Measurements from ENCODE around the gene PDE4D. TPM values are rescaled to one million over a fixed set of nuclear protein-coding genes. Genes with fewer than 3 reads are reported as not detected.

PDE4D gene
- total RNA-seq, 2 experiments from 2014 or later, result 164 to 175 TPM

DNA sequence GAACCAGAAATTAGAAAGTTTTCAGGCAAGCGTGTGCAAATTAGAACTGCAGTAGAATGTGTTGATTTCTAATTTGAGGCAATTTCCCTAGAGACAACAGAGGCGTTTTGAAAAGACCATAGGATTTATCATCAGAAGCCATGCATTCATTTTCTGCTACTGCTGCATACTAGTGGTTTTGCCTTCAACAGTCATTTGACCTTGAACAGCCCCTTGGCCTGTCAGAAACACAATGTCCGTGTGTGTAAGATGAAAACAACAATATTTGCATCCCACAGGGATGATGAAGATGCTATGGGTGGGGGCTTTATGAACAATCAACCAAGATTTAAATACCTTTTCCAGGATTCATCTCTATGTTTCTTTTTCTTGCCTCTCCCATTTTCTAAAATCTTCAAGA, 73.7 kb downstream of the PDE4D start:
- no peaks in the 10 kb centered on the region for H3K4me1 Mint-ChIP-seq (ENCODE audit: low read depth)
- CTCF ChIA-PET, result interaction anchor here (0.6 kb wide), 1 partner anchor 23 kb away, joined by 3 read pairs; no protein-coding TSS in a partner anchor

GRCh38 chr5:59817536-59817935, 76.0 kb downstream of the PDE4D start:
- Histone ChIP-seq H3K36me3 (ENCODE audit: insufficient read depth, low read length) (no peaks in the 10 kb centered on the region), H3K27ac (ENCODE audit: low read depth in 1 of 2, low read length in 2 of 2) (no peak overlapping the region), H3K27me3 (ENCODE audit: control insufficient read depth in 1 of 2, insufficient read depth in 2 of 2, low read length in 2 of 2) (no peaks in the 10 kb centered on the region), H3K4me1 (ENCODE audit: insufficient read depth, low read length) (no peaks in the 10 kb centered on the region), H3K4me3 (ENCODE audit: low read length) (no peak overlapping the region), H3K9me3 (ENCODE audit: control insufficient read depth in 1 of 2, insufficient read depth in 1 of 2, low read length in 2 of 2) (no peaks in the 10 kb centered on the region)
- Mint-ChIP-seq H3K27ac (no peak overlapping the region), H3K4me1 (ENCODE audit: low read depth) (no peaks in the 10 kb centered on the region), H3K9me3 (no peaks in the 10 kb centered on the region), H3K36me3 (ENCODE audit: low read depth) (no peaks in the 10 kb centered on the region), H3K4me3 (no peak overlapping the region), H3K27me3 (peaks cover 25% of the 10 kb centered on the region)
- CTCF ChIA-PET, result no interaction called here
- DNase-seq (no peak), ATAC-seq (ENCODE audit: poor library complexity) (no peak)
- POLR2A ChIA-PET, result no interaction called here
- intact Hi-C loops (cut with DNase I, micrococcal nuclease), result no loop called here
- no peak for TF ChIP-seq CTCF (IDR thresholded peaks at IDR 0.05)

More for the DNA sequence above, 73.7 kb downstream of the PDE4D start:
- no peak overlapping the region for H3K27ac Mint-ChIP-seq
- DNase-seq (no peak), ATAC-seq (ENCODE audit: poor library complexity) (no peak)
- no peak overlapping the region for H3K4me3 Mint-ChIP-seq
- peaks cover 33% of the 10 kb centered on the region for H3K27me3 Mint-ChIP-seq
- intact Hi-C loops (cut with DNase I, micrococcal nuclease), result no loop called here
- no peaks in the 10 kb centered on the region for H3K4me1 ChIP-seq (ENCODE audit: insufficient read depth, low read length)
- H3K9me3 ChIP-seq (ENCODE audit: control insufficient read depth in 1 of 2, insufficient read depth in 1 of 2, low read length in 2 of 2), result no peaks in the 10 kb centered on the region
- H3K36me3 Mint-ChIP-seq (ENCODE audit: low read depth), result no peaks in the 10 kb centered on the region
- POLR2A ChIA-PET, result no interaction called here
- H3K27ac ChIP-seq (ENCODE audit: low read depth in 1 of 2, low read length in 2 of 2), result no peak overlapping the region
- no peaks in the 10 kb centered on the region for H3K36me3 ChIP-seq (ENCODE audit: insufficient read depth, low read length)
- H3K4me3 ChIP-seq (ENCODE audit: low read length), result no peak overlapping the region
- TF ChIP-seq CTCF (IDR thresholded peaks at IDR 0.05), result no peak
- H3K27me3 ChIP-seq (ENCODE audit: control insufficient read depth in 1 of 2, insufficient read depth in 2 of 2, low read length in 2 of 2), result no peaks in the 10 kb centered on the region
- no peaks in the 10 kb centered on the region for H3K9me3 Mint-ChIP-seq

- Mint-ChIP-seq H3K36me3 (ENCODE audit: low read depth) (no peaks in the 10 kb centered on the region), H3K27me3 (peaks cover 28% of the 10 kb centered on the region), H3K4me3 (no peak overlapping the region), H3K27ac (no peak overlapping the region), H3K4me1 (ENCODE audit: low read depth) (no peaks in the 10 kb centered on the region), H3K9me3 (no peaks in the 10 kb centered on the region)
- no peak for TF ChIP-seq CTCF (IDR thresholded peaks at IDR 0.05)
- Histone ChIP-seq H3K27ac (ENCODE audit: low read depth in 1 of 2, low read length in 2 of 2) (no peak overlapping the region), H3K4me3 (ENCODE audit: low read length) (no peak overlapping the region), H3K27me3 (ENCODE audit: control insufficient read depth in 1 of 2, insufficient read depth in 2 of 2, low read length in 2 of 2) (no peaks in the 10 kb centered on the region), H3K4me1 (ENCODE audit: insufficient read depth, low read length) (no peaks in the 10 kb centered on the region), H3K9me3 (ENCODE audit: control insufficient read depth in 1 of 2, insufficient read depth in 1 of 2, low read length in 2 of 2) (no peaks in the 10 kb centered on the region), H3K36me3 (ENCODE audit: insufficient read depth, low read length) (no peaks in the 10 kb centered on the region)
- CTCF ChIA-PET, result no interaction called here
- DNase-seq (no peak), ATAC-seq (ENCODE audit: poor library complexity) (no peak)
- intact Hi-C loops (cut with DNase I, micrococcal nuclease), result no loop called here
- POLR2A ChIA-PET, result no interaction called here
Observed at GRCh38 chr5:59816654-59817300, 76.7 kb downstream of the PDE4D start.
